H1 (cell line): ENCODE data around the gene NGEF. TPM values are rescaled to one million over a fixed set of nuclear protein-coding genes. Genes with fewer than 3 reads are reported as not detected.

Experiments used
- FOSL1 ChIP-seq: IDR thresholded peaks from 2 replicates; pipeline ENCODE4 v1.6.1; 2011; ENCODE audit warnings: mild to moderate bottlenecking, low read depth, low read length, moderate library complexity; ENCODE audit not compliant: insufficient read depth
- NANOG ChIP-seq: IDR thresholded peaks from 2 replicates; pipeline ENCODE4 v1.6.1; 2011; ENCODE audit warnings: low read length, low read depth, mild to moderate bottlenecking, inconsistent platforms; ENCODE audit not compliant: insufficient read depth, poor library complexity, severe bottlenecking
- POU5F1 ChIP-seq: IDR thresholded peaks from 2 replicates; pipeline ENCODE4 v1.6.1; 2011; ENCODE audit warnings: low read depth, mild to moderate bottlenecking, low read length, moderate library complexity
- SAP30 ChIP-seq: fragments of 300-600 bp; sonication (generic); IDR thresholded peaks from 2 replicates; pipeline ENCODE4 v1.7.1; 2012; ENCODE audit warnings: low read length, moderate library complexity, mild to moderate bottlenecking, inconsistent platforms; ENCODE audit not compliant: insufficient read depth, insufficient replicate concordance
- TBP ChIP-seq: IDR thresholded peaks from 2 replicates; pipeline ENCODE4 v1.6.1; 2011; ENCODE audit warnings: low read depth, low read length, improper control_type of control experiment
- TCF12 ChIP-seq: IDR thresholded peaks from 2 replicates; pipeline ENCODE4 v1.6.1; 2011; ENCODE audit warnings: low read depth, mild to moderate bottlenecking, low read length
- USF2 ChIP-seq: IDR thresholded peaks from 2 replicates; pipeline ENCODE4 v1.6.1; 2011; ENCODE audit warnings: low read length, improper control_type of control experiment
- ZNF274 ChIP-seq: IDR thresholded peaks from 2 replicates; pipeline ENCODE4 v1.7.0; 2012; ENCODE audit warnings: low read length, borderline replicate concordance; ENCODE audit errors: extremely low read depth
- polyA plus RNA-seq, 7 experiments: library from polyadenylated mRNA; depleted of rRNA in 3 of 7; stranded (reverse) in 5 of 7; unstranded in 2 of 7; fragments of >200 nt in 5 of 7; fragments of 200-250 nt in 2 of 7; gene quantifications; 1 replicate in 5 of 7; 2 replicates in 1 of 7; 4 replicates in 1 of 7; pipeline versions ENCODE4 v1.2.1 to v1.2.3, GENCODE V29; 2011 to 2013; ENCODE audit warnings: missing spikeins in 2 of 7, mixed read lengths in 2 of 7
- total RNA-seq: library from RNA; stranded (reverse); fragmentation: NEBNext Ultra II Directional; extraction: Animal tissue kit (Norgen Biotek cat#: 25700); gene quantifications from 2 replicates; pipeline ENCODE4 v1.2.1, GENCODE V29; 2021

The NGEF gene
- total and polyA plus RNA-seq, 2 of the 8 experiments (the other 6 are each of a cell fraction or from before 2014, with no cell fraction given) = 2.7 to 3.2 TPM

- TF ChIP-seq TBP (no peak), USF2 (no peak), NANOG (no peak), POU5F1 (no peak), SAP30 (no peak), FOSL1 (no peak), TCF12 (no peak), ZNF274 (no peak)
Measured at GRCh38 chr2:232861353-232861752, 151.7 kb downstream of the NGEF start (continued).
